HCT116 (cell line): ENCODE results near the gene WHRN. TPM values are rescaled to one million over a fixed set of nuclear protein-coding genes. Genes with fewer than 3 reads are reported as not detected.

ENCODE experiments used
- ATAC-seq: fragments of 200-7000 bp; cut with Tn5 transposase; 2 replicates; pipeline ENCODE4 v1.9.1; 2020; ENCODE audit warnings: mild to moderate bottlenecking, moderate library complexity
- BruUV-seq: library from RNA; stranded (reverse); fragments of 400-500 nt; replicated peaks from 2 replicates; lab custom pipeline; 2021; lab: Mats Ljungman, UMichigan
- CTCF ChIA-PET: fragments of 300-600 bp; sonication (Branson Sonifier 250); formaldehyde crosslinking; loops from one replicate; lab custom pipeline; 2021; ENCODE audit warnings: antibody characterized with exemption; lab: Charles Lee
- POLR2A ChIA-PET: fragments of 300-600, 350-600 bp; sonication (Branson Sonifier 250); formaldehyde crosslinking; loops from one replicate; lab custom pipeline; 2021; ENCODE audit warnings: antibody characterized with exemption; lab: Charles Lee
- RAD21 ChIA-PET, 2 experiments: fragments of 300-600 bp; sonication (Branson Sonifier 250); formaldehyde crosslinking; loops; one replicate each; lab custom pipeline; 2023; ENCODE audit warnings: low total read pairs in 2 of 2; ENCODE audit not compliant: uncharacterized antibody in 2 of 2, unreplicated experiment in 2 of 2, low non-redundant PET in 1 of 2; lab: Charles Lee
- DNase-seq: peaks from one replicate; pipeline ENCODE4 v3.0.0-alpha.2; 2010; ENCODE audit warnings: low read depth, low spot score
- H2AFZ ChIP-seq: fragments of 200-600 bp; shearing (Covaris generic), sonication (generic); 2 replicates; pipeline ENCODE4 v1.6.1; 2017; ENCODE audit warnings: low read depth, mixed run types, mixed read lengths, antibody characterized with exemption, low read length; ENCODE audit not compliant: poor library complexity, severe bottlenecking
- H3K27ac ChIP-seq: 2 replicates; pipeline ENCODE4 v1.5.1; 2012; ENCODE audit warnings: low read depth, low read length
- H3K27me3 ChIP-seq: fragments of 200-600 bp; sonication (generic); 2 replicates; pipeline ENCODE4 v1.6.1; 2016; ENCODE audit warnings: mixed run types, low read length, mixed read lengths; ENCODE audit not compliant: insufficient read depth
- H3K36me3 ChIP-seq, 2 experiments: fragments of 200-500 bp in 1 of 2; fragments of 200-600 bp in 1 of 2; sonication (Bioruptor generic) in 1 of 2; sonication (generic) in 1 of 2; 2 replicates each; pipeline versions ENCODE4 v1.5.1 to v1.6.1; 2014 to 2016; ENCODE audit warnings: low read length in 2 of 2, inconsistent platforms in 1 of 2, mixed read lengths in 1 of 2, mixed run types in 1 of 2; ENCODE audit not compliant: insufficient read depth in 2 of 2, control insufficient read depth in 1 of 2
- H3K4me1 ChIP-seq, 2 experiments: fragments of 200-600 bp in 1 of 2; sonication (generic) in 1 of 2; 2 replicates each; pipeline versions ENCODE4 v1.5.1 to v1.6.1; 2012 to 2017; ENCODE audit warnings: low read length in 2 of 2, inconsistent platforms in 1 of 2, mild to moderate bottlenecking in 1 of 2, mixed read lengths in 1 of 2, mixed run types in 1 of 2, moderate library complexity in 1 of 2; ENCODE audit not compliant: insufficient read depth in 2 of 2, control insufficient read depth in 1 of 2
- H3K4me2 ChIP-seq: fragments of 200-600 bp; sonication (generic); 2 replicates; pipeline ENCODE4 v1.6.1; 2017; ENCODE audit warnings: mixed run types, low read length, mixed read lengths
- H3K4me3 ChIP-seq, 2 experiments: fragments of 200-600 bp in 1 of 2; sonication (generic) in 1 of 2; replicated peaks in 1 of 2; 2 replicates each; pipeline ENCODE4 v1.5.1; 2011 to 2016; ENCODE audit warnings: low read length in 2 of 2, control low read depth in 1 of 2, low read depth in 1 of 2, mild to moderate bottlenecking in 1 of 2, mixed read lengths in 1 of 2, mixed run types in 1 of 2
- H3K79me2 ChIP-seq: fragments of 200-600 bp; sonication (generic); 2 replicates; pipeline ENCODE4 v1.6.1; 2017; ENCODE audit warnings: mild to moderate bottlenecking, mixed run types, low read length, moderate library complexity, mixed read lengths; ENCODE audit not compliant: insufficient read depth
- H3K9ac ChIP-seq: fragments of 200-600 bp; sonication (generic); 2 replicates; pipeline ENCODE4 v1.6.1; 2016; ENCODE audit warnings: low read length, mixed read lengths
- H3K9me2 ChIP-seq: fragments of 200-600 bp; sonication (generic), shearing (Covaris generic); 2 replicates; pipeline ENCODE4 v1.6.1; 2017; ENCODE audit warnings: mixed run types, mild to moderate bottlenecking, moderate library complexity; ENCODE audit not compliant: insufficient read depth
- H3K9me3 ChIP-seq, 2 experiments: fragments of 200-500 bp in 1 of 2; fragments of 200-600 bp in 1 of 2; sonication (Bioruptor generic) in 1 of 2; sonication (generic) in 1 of 2; 2 replicates each; pipeline ENCODE4 v1.6.1; 2014 to 2017; ENCODE audit warnings: low read length in 2 of 2, mixed read lengths in 2 of 2, inconsistent platforms in 1 of 2, low read depth in 1 of 2, mild to moderate bottlenecking in 1 of 2, mixed run types in 1 of 2, moderate library complexity in 1 of 2; ENCODE audit not compliant: control insufficient read depth in 1 of 2, insufficient read depth in 1 of 2
- H4K20me1 ChIP-seq: fragments of 200-600 bp; sonication (generic), shearing (Covaris generic); 2 replicates; pipeline ENCODE4 v1.6.1; 2017; ENCODE audit warnings: mixed run types, mild to moderate bottlenecking, moderate library complexity; ENCODE audit not compliant: insufficient read depth
- ATF3 ChIP-seq: IDR thresholded peaks from 2 replicates; pipeline ENCODE4 v1.6.1; 2012
- CBX3 ChIP-seq: IDR thresholded peaks from 2 replicates; pipeline ENCODE4 v1.6.1; 2012; ENCODE audit warnings: low read depth
- CEBPB ChIP-seq: IDR thresholded peaks from 2 replicates; pipeline ENCODE4 v1.6.1; 2012; ENCODE audit warnings: low read depth
- CTCF ChIP-seq, 3 experiments: fragments of 200-600 bp in 1 of 3; sonication (generic) in 1 of 3; IDR thresholded peaks in 2 of 3; conservative IDR thresholded peaks in 1 of 3; 2 replicates each; pipeline ENCODE4 v1.5.1; 2012 to 2017; ENCODE audit warnings: low read depth in 2 of 3, low read length in 2 of 3, antibody characterized with exemption in 1 of 3, borderline replicate concordance in 1 of 3, control low read depth in 1 of 3, mild to moderate bottlenecking in 1 of 3, mixed read lengths in 1 of 3, mixed run types in 1 of 3, moderate library complexity in 1 of 3; ENCODE audit not compliant: insufficient read depth in 1 of 3
- EGR1 ChIP-seq: IDR thresholded peaks from 2 replicates; pipeline ENCODE4 v1.6.1; 2012; ENCODE audit warnings: low read depth
- FOSL1 ChIP-seq: IDR thresholded peaks from 2 replicates; pipeline ENCODE4 v1.6.1; 2012; ENCODE audit warnings: low read depth
- JUND ChIP-seq: IDR thresholded peaks from 2 replicates; pipeline ENCODE4 v1.6.1; 2012
- MAX ChIP-seq: IDR thresholded peaks from 2 replicates; pipeline ENCODE4 v1.6.1; 2012
- POLR2A ChIP-seq: IDR thresholded peaks from 2 replicates; pipeline ENCODE4 v1.7.0; 2011; ENCODE audit warnings: borderline replicate concordance; ENCODE audit not compliant: insufficient read depth, insufficient read length; ENCODE audit errors: extremely low read depth
- POLR2AphosphoS5 ChIP-seq: IDR thresholded peaks from 2 replicates; pipeline ENCODE4 v1.6.1; 2011; ENCODE audit warnings: mild to moderate bottlenecking, low read depth, low read length, moderate library complexity
- REST ChIP-seq: IDR thresholded peaks from 2 replicates; pipeline ENCODE4 v1.6.1; 2012; ENCODE audit warnings: low read depth
- SIN3A ChIP-seq: IDR thresholded peaks from 2 replicates; pipeline ENCODE4 v1.6.1; 2012; ENCODE audit warnings: low read depth
- SP1 ChIP-seq: IDR thresholded peaks from 2 replicates; pipeline ENCODE4 v1.6.1; 2012; ENCODE audit warnings: low read depth
- SRF ChIP-seq: IDR thresholded peaks from 2 replicates; pipeline ENCODE4 v1.6.1; 2012; ENCODE audit warnings: low read depth
- TCF7L2 ChIP-seq: IDR thresholded peaks from 2 replicates; pipeline ENCODE4 v1.7.0; 2011; ENCODE audit warnings: borderline replicate concordance, inconsistent platforms; ENCODE audit not compliant: insufficient read depth, insufficient read length; ENCODE audit errors: extremely low read depth
- ZFX ChIP-seq: fragments of 450-650 bp; IDR thresholded peaks from 2 replicates; pipeline ENCODE4 v1.6.1; 2017
- intact Hi-C: fragments of 100-400 bp; cut with micrococcal nuclease; formaldehyde crosslinking; loops from 2 replicates; pipeline ENCODE4 v1.10.0; 2022
- total RNA-seq: library from RNA; stranded (reverse); gene quantifications from one replicate; pipeline ENCODE4 v1.2.1, GENCODE V29; 2021; ENCODE audit not compliant: unreplicated experiment

The WHRN gene
- total RNA-seq, 1 experiment from 2014 or later: 12.8 TPM

- TF ChIP-seq POLR2AphosphoS5 (no peak), REST (no peak), SP1 (no peak), CEBPB (no peak)
Observed at GRCh38 chr9:114388357-114388682, 117.0 kb downstream of the WHRN start (continued).

- H2AFZ ChIP-seq: no peak within 1 kb of the TSS
- no peaks in the 10 kb centered on the region for H3K9me2 ChIP-seq
- no peak within 1 kb of the TSS for H3K9ac ChIP-seq
- ChIA-PET POLR2A (no interaction called here), CTCF (no interaction called here), RAD21 (no interaction called here)
- H3K36me3 ChIP-seq: no peaks in the 10 kb centered on the region
- H3K79me2 ChIP-seq: no peaks in the 10 kb centered on the region
- no TSS peak for BruUV-seq
- ATAC-seq (no peak), DNase-seq (no peak)
- H3K4me2 ChIP-seq: no peak within 1 kb of the TSS
- H3K27me3 ChIP-seq: no peaks in the 10 kb centered on the region
- H4K20me1 ChIP-seq: no peaks in the 10 kb centered on the region
- H3K4me3 ChIP-seq: no peak within 1 kb of the TSS
- no peak within 1 kb of the TSS for H3K27ac ChIP-seq
- no peaks in the 10 kb centered on the region for H3K9me3 ChIP-seq
- intact Hi-C loops: no loop called here
- H3K4me1 ChIP-seq: peaks cover 6 to 24% of the 10 kb centered on the region in 2 experiments; a peak in 3 of 4 replicates
- no peak for TF ChIP-seq REST
- no peak for TF ChIP-seq JUND
- no peak for TF ChIP-seq POLR2A
- TF ChIP-seq MAX: no peak
- no peak for TF ChIP-seq FOSL1
- no peak for TF ChIP-seq SIN3A
- TF ChIP-seq ZFX: no peak
- TF ChIP-seq SRF: no peak
- no peak for TF ChIP-seq CTCF (IDR thresholded peaks at IDR 0.05 in 2 of 3, conservative IDR thresholded peaks at IDR 0.05 in 1 of 3; ENCODE audit: borderline replicate concordance in 1 of 3, insufficient read depth in 1 of 3, low read depth in 2 of 3, low read length in 2 of 3)
- no peak for TF ChIP-seq CEBPB
- TF ChIP-seq TCF7L2: no peak
- no peak for TF ChIP-seq CBX3
- TF ChIP-seq POLR2AphosphoS5: no peak
- no peak for TF ChIP-seq EGR1
- no peak for TF ChIP-seq ATF3
Observed at GRCh38 chr9:114387680-114388356, 117.5 kb downstream of the WHRN start, which contains the start of gene AKNA. TSS of gene AKNA (minus strand) at chr9:114387982. CDS start at chr9:114381333, 6,649 bp downstream.
